ENCODE results near the gene ISOC2.

The ISOC2 gene

DNA sequence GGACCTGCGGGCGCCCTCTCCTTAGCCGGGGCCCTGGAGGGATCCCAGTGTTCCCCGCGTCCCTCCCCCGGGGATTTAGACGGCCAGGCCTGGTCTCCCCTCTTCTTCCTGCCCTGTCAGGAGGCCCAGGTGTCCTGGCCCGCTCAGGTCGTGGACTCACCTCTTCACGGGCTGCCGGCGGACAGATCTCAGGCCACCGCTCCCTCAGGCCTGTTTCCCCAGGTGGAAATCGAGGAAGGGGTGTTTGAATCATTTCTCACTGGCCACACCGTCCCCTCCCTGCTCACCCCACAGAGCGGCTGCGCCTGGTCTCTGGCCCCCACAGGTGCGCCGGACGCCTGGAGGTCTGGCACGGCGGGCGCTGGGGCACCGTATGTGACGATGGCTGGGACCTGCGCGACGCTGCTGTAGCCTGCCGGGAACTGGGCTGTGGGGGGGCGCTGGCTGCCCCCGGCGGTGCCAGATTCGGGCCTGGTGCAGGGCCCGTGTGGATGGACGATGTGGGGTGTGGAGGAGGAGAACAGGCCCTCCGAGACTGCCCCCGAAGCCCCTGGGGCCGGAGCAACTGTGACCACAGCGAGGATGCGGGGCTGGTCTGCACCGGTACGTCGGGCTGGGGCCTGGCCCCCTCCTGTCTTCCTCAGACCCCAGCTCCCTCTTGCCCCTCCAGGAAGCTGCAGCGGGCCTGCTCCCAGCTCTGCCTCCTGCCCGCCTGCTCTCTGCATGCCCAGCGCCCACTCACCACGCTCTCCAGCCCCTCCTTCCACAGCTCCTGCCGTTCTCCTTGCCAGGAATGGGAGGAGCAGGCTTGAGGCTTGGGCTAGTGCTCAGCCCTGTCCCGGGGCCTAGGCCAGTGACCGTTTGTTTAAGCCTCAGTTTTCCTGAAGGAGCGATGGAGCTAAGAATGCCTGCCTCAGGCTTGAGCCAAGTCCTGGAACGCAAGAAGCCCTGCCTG is 29.3 kb upstream of the ISOC2 start:
- DNase-seq (ENCODE audit: extremely low read depth in 1 of 2, low read depth in 1 of 2) = no peak

- DNase-seq (ENCODE audit: extremely low read depth in 1 of 2, low read depth in 1 of 2) = no peak
These were observed 28.5 kb upstream of the ISOC2 start for GRCh38 chr19:55489711-55490477.

DNA sequence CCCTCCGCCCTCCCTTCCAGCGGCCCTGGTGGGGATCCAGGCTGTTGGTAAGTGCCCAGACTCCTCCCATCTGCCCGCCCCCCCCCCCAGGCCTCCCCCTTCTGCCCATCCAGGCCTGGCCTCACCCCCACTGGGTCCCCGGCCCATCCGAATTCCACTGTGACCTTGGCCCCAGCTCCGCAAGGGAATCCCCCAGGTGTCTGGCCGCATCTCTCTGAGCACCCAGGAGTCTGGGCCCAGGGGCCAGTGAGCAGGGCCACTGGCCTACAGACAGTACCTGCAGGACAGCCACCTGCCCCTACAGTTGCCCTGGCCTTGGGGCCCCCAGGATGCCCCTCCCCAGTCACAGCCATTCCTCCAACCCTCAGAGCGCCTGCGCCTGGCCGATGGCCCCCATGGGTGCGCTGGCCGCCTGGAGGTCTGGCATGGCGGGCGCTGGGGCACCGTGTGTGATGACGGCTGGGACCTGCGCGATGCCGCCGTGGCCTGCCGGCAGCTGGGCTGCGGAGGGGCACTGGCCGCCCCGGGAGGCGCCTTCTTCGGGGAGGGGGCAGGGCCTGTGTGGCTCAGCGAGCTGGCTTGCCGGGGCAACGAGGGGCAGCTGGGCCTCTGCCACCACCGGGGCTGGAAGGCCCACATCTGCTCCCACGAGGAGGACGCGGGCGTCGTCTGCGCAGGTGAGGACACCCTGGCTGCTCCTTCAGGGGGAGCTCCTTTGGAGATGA is 27.7 kb upstream of the ISOC2 start:
- DNase-seq (ENCODE audit: extremely low read depth in 1 of 2, low read depth in 1 of 2) = no peak

GRCh38 chr19:55487924-55488687 is 26.7 kb upstream of the ISOC2 start, which contains the start of gene SSC5D:
Gene SSC5D (plus strand): TSS chr19:55488436. CDS start chr19:55488590, 154 bp downstream.
- DNase-seq (ENCODE audit: extremely low read depth in 1 of 2, low read depth in 1 of 2) = no peak

DNA sequence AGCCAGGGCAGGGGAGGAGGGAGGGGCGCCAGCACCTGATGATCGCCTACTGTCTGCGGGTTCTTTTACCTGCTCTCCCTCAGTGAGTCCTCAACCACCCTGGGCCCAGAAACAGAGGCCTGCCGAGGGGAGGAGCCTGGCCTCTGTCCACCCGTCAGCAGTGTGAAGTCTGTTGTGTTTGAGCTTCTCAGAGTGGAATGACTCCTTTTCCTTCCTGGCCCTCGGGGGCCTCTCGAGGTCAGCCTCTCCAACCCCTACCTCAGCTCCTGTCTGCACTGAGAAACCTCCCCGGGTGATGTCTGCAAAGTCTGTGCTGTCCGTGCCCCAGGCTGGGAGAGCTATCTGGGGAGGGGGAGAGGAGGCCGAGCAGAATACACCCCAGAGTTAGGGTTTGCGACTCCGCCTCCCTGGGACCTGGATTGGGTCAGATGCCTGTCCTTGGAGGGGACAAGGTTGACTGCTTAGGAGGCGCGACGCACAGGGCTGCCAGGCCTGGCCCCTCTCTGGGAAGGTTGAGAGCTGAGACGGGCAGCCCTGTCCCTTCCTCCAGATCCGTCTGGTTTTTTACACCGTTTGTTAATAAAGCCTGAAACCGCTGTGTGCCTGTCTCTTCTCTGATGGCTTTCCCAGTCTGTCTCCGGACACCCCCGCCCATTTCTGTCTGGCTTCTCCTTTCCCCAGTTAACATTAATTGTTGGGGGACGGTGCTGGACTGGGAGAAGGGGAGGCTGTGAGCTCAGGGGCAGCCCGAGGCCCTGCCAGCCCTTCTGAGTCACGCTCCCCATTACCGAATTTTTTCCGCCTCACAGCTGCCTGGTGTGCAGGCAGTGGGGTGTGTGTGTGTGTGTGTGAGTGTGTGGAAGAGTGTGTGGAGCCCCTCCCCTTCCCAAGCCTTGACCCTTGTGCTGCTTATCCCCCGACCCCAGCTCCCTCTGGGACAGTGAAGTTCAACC is 25.8 kb upstream of the ISOC2 start:
- no peak for DNase-seq (ENCODE audit: extremely low read depth in 1 of 2, low read depth in 1 of 2)

- DNase-seq (ENCODE audit: extremely low read depth in 1 of 2, low read depth in 1 of 2) = no peak
These were observed 24.9 kb upstream of the ISOC2 start for GRCh38 chr19:55486043-55486970.

GRCh38 chr19:55485439-55486011 is 24.1 kb upstream of the ISOC2 start:
- DNase-seq (ENCODE audit: extremely low read depth in 1 of 2, low read depth in 1 of 2) = no peak

GRCh38 chr19:55484593-55485438 is 23.4 kb upstream of the ISOC2 start, which contains the start of gene NAT14:
Gene NAT14 (plus strand): TSS chr19:55485188. CDS start chr19:55485709, 521 bp downstream.
- DNase-seq (ENCODE audit: extremely low read depth in 1 of 2, low read depth in 1 of 2) = peak in 1 of 2 donors; percentile 41

GRCh38 chr19:55483706-55484592 is 22.5 kb upstream of the ISOC2 start:
- no peak for DNase-seq (ENCODE audit: extremely low read depth in 1 of 2, low read depth in 1 of 2)

GRCh38 chr19:55482967-55483705 is 21.7 kb upstream of the ISOC2 start:
- DNase-seq (ENCODE audit: extremely low read depth in 1 of 2, low read depth in 1 of 2) = no peak

DNA sequence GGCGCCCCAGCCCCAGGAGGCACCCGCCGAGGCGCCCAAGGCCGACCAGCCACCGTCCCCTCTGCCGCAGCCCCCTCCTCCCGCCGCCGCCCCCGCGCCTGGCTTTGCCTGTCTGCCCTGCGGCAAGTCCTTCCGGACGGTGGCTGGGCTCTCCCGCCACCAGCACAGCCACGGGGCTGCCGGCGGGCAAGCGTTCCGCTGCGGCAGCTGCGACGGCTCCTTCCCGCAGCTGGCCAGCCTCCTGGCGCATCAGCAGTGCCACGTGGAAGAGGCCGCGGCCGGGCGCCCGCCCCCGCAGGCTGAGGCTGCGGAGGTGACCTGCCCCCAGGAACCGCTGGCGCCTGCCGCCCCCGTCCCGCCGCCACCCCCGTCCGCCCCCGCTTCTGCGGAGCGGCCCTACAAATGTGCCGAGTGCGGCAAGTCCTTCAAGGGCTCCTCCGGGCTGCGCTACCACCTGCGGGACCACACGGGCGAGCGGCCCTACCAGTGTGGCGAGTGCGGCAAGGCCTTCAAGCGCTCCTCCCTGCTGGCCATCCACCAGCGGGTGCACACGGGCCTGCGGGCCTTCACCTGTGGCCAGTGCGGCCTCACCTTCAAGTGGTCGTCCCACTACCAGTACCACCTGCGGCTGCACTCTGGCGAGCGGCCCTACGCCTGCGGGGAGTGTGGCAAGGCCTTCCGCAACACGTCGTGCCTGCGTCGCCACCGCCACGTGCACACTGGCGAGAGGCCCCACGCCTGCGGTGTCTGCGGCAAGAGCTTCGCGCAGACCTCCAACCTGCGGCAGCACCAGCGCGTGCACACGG is 20.9 kb upstream of the ISOC2 start:
- DNase-seq (ENCODE audit: extremely low read depth in 1 of 2, low read depth in 1 of 2) = no peak

DNA sequence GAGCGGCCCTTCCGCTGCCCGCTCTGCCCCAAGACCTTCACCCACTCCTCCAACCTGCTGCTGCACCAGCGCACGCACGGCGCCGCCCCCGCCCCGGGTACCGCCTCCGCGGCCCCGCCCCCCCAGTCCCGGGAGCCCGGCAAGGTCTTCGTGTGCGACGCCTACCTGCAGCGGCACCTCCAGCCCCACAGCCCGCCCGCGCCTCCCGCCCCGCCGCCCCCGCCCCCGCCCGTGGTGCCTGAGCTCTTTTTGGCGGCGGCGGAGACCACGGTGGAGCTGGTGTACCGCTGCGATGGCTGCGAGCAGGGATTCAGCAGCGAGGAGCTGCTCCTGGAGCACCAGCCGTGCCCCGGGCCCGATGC is 20.3 kb upstream of the ISOC2 start:
- no peak for DNase-seq (ENCODE audit: extremely low read depth in 1 of 2, low read depth in 1 of 2)

DNA sequence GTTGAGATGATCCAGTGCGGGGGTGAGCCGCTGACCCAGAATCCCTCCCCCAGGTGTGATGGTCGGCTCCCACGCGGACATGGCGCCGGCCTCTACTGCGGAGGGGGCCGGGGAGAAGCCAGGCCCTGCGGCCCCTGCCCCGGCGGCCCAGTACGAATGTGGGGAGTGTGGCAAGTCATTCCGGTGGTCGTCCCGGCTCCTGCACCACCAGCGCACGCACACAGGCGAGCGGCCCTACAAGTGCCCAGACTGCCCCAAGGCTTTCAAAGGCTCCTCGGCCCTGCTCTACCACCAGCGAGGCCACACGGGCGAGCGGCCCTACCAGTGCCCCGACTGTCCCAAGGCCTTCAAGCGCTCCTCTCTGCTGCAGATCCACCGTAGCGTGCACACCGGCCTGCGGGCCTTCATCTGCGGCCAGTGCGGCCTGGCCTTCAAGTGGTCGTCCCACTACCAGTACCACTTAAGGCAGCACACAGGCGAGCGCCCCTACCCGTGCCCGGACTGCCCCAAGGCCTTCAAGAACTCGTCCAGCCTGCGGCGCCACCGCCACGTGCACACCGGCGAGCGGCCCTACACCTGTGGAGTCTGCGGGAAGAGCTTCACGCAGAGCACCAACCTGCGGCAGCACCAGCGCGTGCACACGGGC is 19.8 kb upstream of the ISOC2 start:
- no peak for DNase-seq (ENCODE audit: extremely low read depth in 1 of 2, low read depth in 1 of 2)

Measured in activated CD8-positive, alpha-beta memory T cell treated with anti-CD3 and anti-CD28 coated beads for 1 hour (primary cell).